MCF 10A (cell line): ENCODE results near the gene MAPKAP1. TPM values are rescaled to one million over a fixed set of nuclear protein-coding genes. Genes with fewer than 3 reads are reported as not detected.

Experiments
- BruUV-seq: library from RNA; stranded (reverse); fragments of 400-500 nt; replicated peaks from 2 replicates; lab custom pipeline; 2021; lab: Mats Ljungman, UMichigan
- CTCF ChIA-PET: fragments of 300-600 bp; sonication (Branson Sonifier 250); formaldehyde crosslinking; extraction: SDS; loops from one replicate; lab custom pipeline; 2021; ENCODE audit warnings: antibody characterized with exemption, inconsistent platforms; lab: Yijun Ruan, JAX
- POLR2A ChIA-PET: fragments of 300-600, 350-650 bp; sonication (Branson Sonifier 250); formaldehyde crosslinking; extraction: SDS; loops from one replicate; lab custom pipeline; 2020; ENCODE audit warnings: antibody characterized with exemption, inconsistent platforms; lab: Yijun Ruan, JAX
- DNase-seq: peaks from one replicate; pipeline ENCODE4 v3.0.0-alpha.2; 2018; ENCODE audit not compliant: unreplicated experiment
- H3K27ac Mint-ChIP-seq: one replicate; pipeline ENCODE4 v1.8.0; 2022; ENCODE audit warnings: mild to moderate bottlenecking, low read depth, mixed read lengths; ENCODE audit not compliant: unreplicated experiment
- H3K27me3 Mint-ChIP-seq: one replicate; pipeline ENCODE4 v1.8.0; 2022; ENCODE audit warnings: mixed read lengths; ENCODE audit not compliant: insufficient read depth, unreplicated experiment
- H3K36me3 Mint-ChIP-seq: one replicate; pipeline ENCODE4 v1.8.0; 2022; ENCODE audit warnings: mild to moderate bottlenecking, moderate library complexity, mixed read lengths; ENCODE audit not compliant: insufficient read depth, unreplicated experiment
- H3K4me1 Mint-ChIP-seq: one replicate; pipeline ENCODE4 v1.8.0; 2022; ENCODE audit warnings: mixed read lengths; ENCODE audit not compliant: insufficient read depth, unreplicated experiment
- H3K4me3 Mint-ChIP-seq: one replicate; pipeline ENCODE4 v1.8.0; 2022; ENCODE audit warnings: mild to moderate bottlenecking, moderate library complexity, mixed read lengths; ENCODE audit not compliant: unreplicated experiment
- H3K9me3 Mint-ChIP-seq: one replicate; pipeline ENCODE4 v1.8.0; 2022; ENCODE audit warnings: mixed read lengths; ENCODE audit not compliant: unreplicated experiment
- intact Hi-C: fragments of 100-400 bp; cut with micrococcal nuclease; formaldehyde crosslinking; loops from 2 replicates; pipeline ENCODE4 v1.14.1; 2022
- total RNA-seq: library from RNA; stranded (reverse); gene quantifications from 2 replicates; pipeline ENCODE4 v1.2.3, GENCODE V29; 2022
- TF ChIP-seq, protein P1 (sequence below): fragments of 200-600 bp; IDR thresholded peaks from one replicate; pipeline ENCODE4 v1.8.0; 2022; ENCODE audit warnings: antibody characterized with exemption, mild to moderate bottlenecking; ENCODE audit not compliant: unreplicated experiment

The MAPKAP1 gene
- total RNA-seq, 1 experiment from 2014 or later, result 74.9 TPM

DNA sequence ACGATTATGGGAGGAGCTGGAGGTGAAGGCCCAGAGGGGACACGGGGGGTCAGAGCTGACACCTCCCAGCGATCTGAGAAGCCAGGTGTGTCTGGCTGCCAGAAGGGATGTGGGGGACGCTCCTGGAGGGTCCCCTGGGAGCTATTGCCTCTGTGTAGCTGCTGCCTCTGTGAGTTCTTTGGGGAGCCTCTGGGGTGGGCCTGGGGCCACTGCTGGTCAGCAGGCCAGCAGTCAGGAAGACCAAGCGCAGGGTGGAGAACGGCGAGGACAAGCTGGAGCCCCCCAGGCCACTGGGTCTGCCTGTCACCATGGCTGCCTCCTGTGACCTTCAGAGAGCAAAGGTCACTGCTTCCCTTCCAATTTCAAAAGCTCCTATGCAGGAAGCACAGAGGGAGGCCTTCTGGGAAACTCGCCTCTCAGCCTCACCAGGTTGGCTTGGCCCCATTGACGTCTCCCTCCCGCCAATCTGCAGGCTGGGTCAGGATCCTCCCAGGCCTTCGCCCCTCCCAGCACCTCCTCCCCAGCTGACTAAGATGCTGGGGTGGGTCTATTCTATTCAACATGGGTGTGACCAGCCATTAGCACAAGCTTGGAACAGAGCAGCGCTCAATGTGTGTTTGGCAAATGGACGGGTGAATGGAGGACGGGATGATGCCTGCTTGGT lies 319.0 kb downstream of the MAPKAP1 start:
- no peak overlapping the region for H3K4me3 Mint-ChIP-seq
- no peaks in the 10 kb centered on the region for H3K36me3 Mint-ChIP-seq
- ChIA-PET CTCF (interaction anchor here (0.6 kb wide), 1 partner anchor 512 kb away, joined by 3 read pairs; no protein-coding TSS in a partner anchor), POLR2A (no interaction called here)
- TF ChIP-seq, protein P1, sequence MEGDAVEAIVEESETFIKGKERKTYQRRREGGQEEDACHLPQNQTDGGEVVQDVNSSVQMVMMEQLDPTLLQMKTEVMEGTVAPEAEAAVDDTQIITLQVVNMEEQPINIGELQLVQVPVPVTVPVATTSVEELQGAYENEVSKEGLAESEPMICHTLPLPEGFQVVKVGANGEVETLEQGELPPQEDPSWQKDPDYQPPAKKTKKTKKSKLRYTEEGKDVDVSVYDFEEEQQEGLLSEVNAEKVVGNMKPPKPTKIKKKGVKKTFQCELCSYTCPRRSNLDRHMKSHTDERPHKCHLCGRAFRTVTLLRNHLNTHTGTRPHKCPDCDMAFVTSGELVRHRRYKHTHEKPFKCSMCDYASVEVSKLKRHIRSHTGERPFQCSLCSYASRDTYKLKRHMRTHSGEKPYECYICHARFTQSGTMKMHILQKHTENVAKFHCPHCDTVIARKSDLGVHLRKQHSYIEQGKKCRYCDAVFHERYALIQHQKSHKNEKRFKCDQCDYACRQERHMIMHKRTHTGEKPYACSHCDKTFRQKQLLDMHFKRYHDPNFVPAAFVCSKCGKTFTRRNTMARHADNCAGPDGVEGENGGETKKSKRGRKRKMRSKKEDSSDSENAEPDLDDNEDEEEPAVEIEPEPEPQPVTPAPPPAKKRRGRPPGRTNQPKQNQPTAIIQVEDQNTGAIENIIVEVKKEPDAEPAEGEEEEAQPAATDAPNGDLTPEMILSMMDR, result no peak
- no TSS peak for BruUV-seq
- no peaks in the 10 kb centered on the region for H3K9me3 Mint-ChIP-seq
- no peaks in the 10 kb centered on the region for H3K4me1 Mint-ChIP-seq
- no peak for DNase-seq
- intact Hi-C loops, result no loop called here
- no peak overlapping the region for H3K27ac Mint-ChIP-seq
- H3K27me3 Mint-ChIP-seq, result no peaks in the 10 kb centered on the region

Other genes starting within 250 kb of the MAPKAP1 start
- 17.5 and 21.4 TPM in 2 replicates for gene PBX3, start 40.2 kb upstream of the MAPKAP1 start, total RNA-seq